ENCODE results near the gene EMC1.

EMC1 gene

DNA sequence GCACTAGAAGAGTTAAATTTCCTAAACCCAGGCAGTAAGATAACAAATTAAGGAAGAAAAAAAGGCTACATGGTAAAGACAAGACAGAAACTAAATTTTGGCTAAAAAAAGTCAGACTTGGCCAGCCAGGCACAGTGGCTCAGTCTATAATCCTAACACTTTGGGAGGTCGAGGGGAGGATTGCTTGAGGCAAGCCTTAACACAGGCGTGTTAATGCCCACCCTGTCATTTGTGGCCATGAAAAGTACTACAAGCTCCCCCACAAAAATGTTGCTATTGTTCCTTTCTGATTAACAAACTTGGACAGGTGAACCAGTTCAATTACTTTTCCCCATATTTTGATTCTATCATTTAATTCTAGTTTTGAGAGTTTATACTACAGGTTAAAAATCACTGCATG lies 73.5 kb downstream of the EMC1 start:
- no peak for DNase-seq (ENCODE audit: insufficient read length, low spot score)
- TF ChIP-seq POLR2AphosphoS5 (IDR thresholded peaks at IDR 0.05; ENCODE audit: low read depth, low read length) (no peak), PAX5 (IDR thresholded peaks at IDR 0.05; ENCODE audit: insufficient read depth, low read length, severe bottlenecking) (no peak), POLR2A (IDR thresholded peaks at IDR 0.05; ENCODE audit: low read depth, low read length) (no peak), POU2F2 (IDR thresholded peaks at IDR 0.05; ENCODE audit: low read depth, low read length) (no peak), SPI1 (IDR thresholded peaks at IDR 0.05; ENCODE audit: low read depth, low read length) (no peak), TAF1 (IDR thresholded peaks at IDR 0.05; ENCODE audit: low read depth, low read length) (no peak)
- no peak for FAIRE-seq

DNA sequence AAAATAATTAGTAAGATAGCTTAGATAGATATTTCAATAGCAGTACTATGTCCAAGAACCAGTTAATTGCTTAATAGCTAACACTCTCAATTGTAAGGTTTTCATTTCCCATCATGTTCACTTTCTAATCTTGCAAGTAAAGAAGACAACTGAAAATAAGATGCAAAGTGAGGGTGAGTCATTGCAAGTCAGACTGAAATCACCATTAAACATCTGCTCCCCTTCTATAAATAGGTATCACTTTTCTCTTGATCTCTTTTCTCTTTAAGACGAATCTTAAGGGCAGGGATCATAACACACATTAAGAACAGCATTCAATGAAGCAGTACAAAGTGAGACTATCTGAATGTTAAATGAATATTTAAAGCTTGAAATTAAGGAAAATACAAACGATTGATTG lies 81.7 kb downstream of the EMC1 start:
- peak; percentile 78 for FAIRE-seq
- TF ChIP-seq PAX5 (IDR thresholded peaks at IDR 0.05; ENCODE audit: insufficient read depth, low read length, severe bottlenecking) (no peak), POLR2AphosphoS5 (IDR thresholded peaks at IDR 0.05; ENCODE audit: low read depth, low read length) (no peak), POU2F2 (IDR thresholded peaks at IDR 0.05; ENCODE audit: low read depth, low read length) (no peak), POLR2A (IDR thresholded peaks at IDR 0.05; ENCODE audit: low read depth, low read length) (no peak), TAF1 (IDR thresholded peaks at IDR 0.05; ENCODE audit: low read depth, low read length) (no peak), SPI1 (IDR thresholded peaks at IDR 0.05; ENCODE audit: low read depth, low read length) (no peak)
- peak; percentile 13 for DNase-seq (ENCODE audit: insufficient read length, low spot score)

DNA sequence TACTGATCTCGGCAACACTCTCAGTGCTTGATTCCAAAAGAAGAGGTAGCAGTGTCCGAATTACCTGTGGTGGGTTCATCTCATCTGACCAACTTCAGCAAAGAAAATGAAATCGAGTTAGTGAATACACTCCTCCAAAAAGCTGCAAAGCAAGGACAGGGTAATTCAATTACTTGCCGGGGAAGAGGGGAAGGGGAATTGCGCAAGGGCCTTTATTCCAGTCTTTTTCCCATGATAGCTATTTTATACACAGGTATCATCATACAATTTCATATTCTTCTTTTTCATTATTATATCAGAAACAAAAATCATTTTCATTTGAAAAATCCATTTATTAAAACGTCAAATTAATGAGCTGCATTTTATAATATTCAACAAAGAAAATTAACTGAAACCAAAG lies 84.2 kb downstream of the EMC1 start:
- FAIRE-seq, result no peak
- TF ChIP-seq POLR2A (IDR thresholded peaks at IDR 0.05; ENCODE audit: low read depth, low read length) (no peak), POU2F2 (IDR thresholded peaks at IDR 0.05; ENCODE audit: low read depth, low read length) (no peak), SPI1 (IDR thresholded peaks at IDR 0.05; ENCODE audit: low read depth, low read length) (no peak), TAF1 (IDR thresholded peaks at IDR 0.05; ENCODE audit: low read depth, low read length) (no peak), POLR2AphosphoS5 (IDR thresholded peaks at IDR 0.05; ENCODE audit: low read depth, low read length) (no peak), PAX5 (IDR thresholded peaks at IDR 0.05; ENCODE audit: insufficient read depth, low read length, severe bottlenecking) (no peak)

DNA sequence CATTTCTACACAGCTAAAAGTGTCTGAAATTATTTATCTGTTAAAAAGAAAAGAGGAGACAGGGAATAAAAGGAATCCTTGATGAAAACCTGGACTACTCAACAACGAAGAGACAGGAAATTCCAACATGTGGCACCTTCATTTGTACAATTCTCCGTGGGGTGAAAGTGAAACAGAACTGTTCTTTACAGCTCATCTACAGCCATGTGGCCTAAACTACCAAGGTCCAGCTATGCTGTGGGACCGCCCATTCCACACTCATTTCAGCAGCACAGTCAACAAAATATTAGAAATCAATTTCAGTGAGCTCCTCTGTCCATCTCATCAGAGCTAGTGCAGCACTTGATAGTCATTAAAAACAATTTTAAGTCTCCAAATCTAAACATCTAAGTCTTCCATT lies 85.3 kb downstream of the EMC1 start:
- TF ChIP-seq SPI1 (IDR thresholded peaks at IDR 0.05; ENCODE audit: low read depth, low read length) (no peak), POLR2A (IDR thresholded peaks at IDR 0.05; ENCODE audit: low read depth, low read length) (no peak)
- FAIRE-seq, result no peak

More for the DNA sequence above, 84.2 kb downstream of the EMC1 start:
- DNase-seq (ENCODE audit: insufficient read length, low spot score), result no peak

More for the DNA sequence above, 85.3 kb downstream of the EMC1 start:
- no peak for DNase-seq (ENCODE audit: insufficient read length, low spot score)
